ENCODE results near the gene OR2AJ1. TPM values are rescaled to one million over a fixed set of nuclear protein-coding genes. Genes with fewer than 3 reads are reported as not detected.

OR2AJ1 gene
- total and polyA plus RNA-seq, 2 donors (not counting 1 experiment from before 2014, with no cell fraction given) = not detected

DNA sequence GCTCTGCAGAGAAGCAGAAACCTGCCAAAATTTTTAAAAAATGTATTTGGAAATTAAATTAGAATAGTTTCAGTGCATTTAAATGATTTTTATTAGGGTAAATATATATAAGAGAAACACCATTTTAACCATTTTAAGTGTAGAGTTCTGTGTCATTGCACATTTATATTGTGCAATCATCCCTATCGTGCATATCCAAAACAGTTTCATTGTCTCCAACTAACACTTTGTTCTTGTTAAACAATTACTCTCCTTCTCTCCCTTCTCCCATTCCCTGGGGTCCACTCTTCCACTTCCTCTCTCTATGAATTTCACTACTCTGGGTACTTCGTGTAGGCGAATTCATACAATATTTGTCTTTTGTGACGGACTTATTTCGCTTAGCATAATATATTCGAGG lies 17.9 kb downstream of the OR2AJ1 start:
- H3K4me3 ChIP-seq (ENCODE audit: control extremely low read depth in 1 of 5, extremely low read depth in 1 of 5, insufficient read depth in 1 of 5, low read depth in 2 of 5, low read length in 4 of 5) = no peak overlapping the region
- CTCF ChIA-PET = no interaction called here
- no peaks in the 10 kb centered on the region for H3K36me3 ChIP-seq (replicated peaks in 1 of 2; ENCODE audit: control extremely low read depth in 1 of 2, control insufficient read depth in 1 of 2, extremely low read depth in 1 of 2, insufficient read depth in 2 of 2, low read length in 1 of 2)
- peaks cover 3% of the 10 kb centered on the region for H3K27me3 Mint-ChIP-seq
- H2AFZ ChIP-seq (ENCODE audit: insufficient read depth, low read depth, low read length, poor library complexity, severe bottlenecking) = no peak overlapping the region
- H3K79me2 ChIP-seq (ENCODE audit: control insufficient read depth, insufficient read depth, low read length) = no peaks in the 10 kb centered on the region
- TF ChIP-seq EZH2 (IDR thresholded peaks at IDR 0.05; ENCODE audit: borderline replicate concordance, insufficient read depth, low read depth, low read length, poor library complexity, severe bottlenecking) (no peak), CTCF (IDR thresholded peaks at IDR 0.05) (no peak)
- POLR2A ChIA-PET = no interaction called here
- no peak overlapping the region for H3K4me2 ChIP-seq (replicated peaks; ENCODE audit: low read depth, low read length, poor library complexity, severe bottlenecking)
- no peak for ATAC-seq (ENCODE audit: low read depth)
- no peak overlapping the region for H3K27ac Mint-ChIP-seq
- H3K9me3 Mint-ChIP-seq (ENCODE audit: insufficient read depth) = peaks cover 3% of the 10 kb centered on the region
- intact Hi-C loops (cut with micrococcal nuclease) = no loop called here
- no peaks in the 10 kb centered on the region for H3K4me1 Mint-ChIP-seq
- no peak for DNase-seq
- H3K9me3 ChIP-seq (ENCODE audit: control extremely low read depth in 1 of 3, control insufficient read depth in 2 of 3, insufficient read depth in 1 of 3, low read length in 2 of 3) = no peaks in the 10 kb centered on the region
- WGBS (ENCODE audit: insufficient coverage) = 94% methylated on average over 3 of the region's 6 CpGs
- no peaks in the 10 kb centered on the region for H3K4me1 ChIP-seq (ENCODE audit: control insufficient read depth in 2 of 2, insufficient read depth in 2 of 2, low read length in 2 of 2)
- H3K27ac ChIP-seq (ENCODE audit: low read length in 2 of 2) = no peak overlapping the region
- H3K27me3 ChIP-seq (replicated peaks in 1 of 4; ENCODE audit: control extremely low read depth in 1 of 4, control insufficient read depth in 3 of 4, insufficient read depth in 4 of 4, low read length in 3 of 4) = no peaks in the 10 kb centered on the region
- no peak overlapping the region for H3K4me3 Mint-ChIP-seq
- H3K9ac ChIP-seq (ENCODE audit: low read length) = no peak overlapping the region
- no peaks in the 10 kb centered on the region for H4K20me1 ChIP-seq (ENCODE audit: control insufficient read depth, insufficient read depth, low read length, poor library complexity, severe bottlenecking)

- no peak within 1 kb of the TSS for H2AFZ ChIP-seq (ENCODE audit: insufficient read depth, low read depth, low read length, poor library complexity, severe bottlenecking)
- H3K4me1 Mint-ChIP-seq = no peaks in the 10 kb centered on the region
- POLR2A ChIA-PET = no interaction called here
- H4K20me1 ChIP-seq (ENCODE audit: control insufficient read depth, insufficient read depth, low read length, poor library complexity, severe bottlenecking) = no peaks in the 10 kb centered on the region
- intact Hi-C loops (cut with micrococcal nuclease) = no loop called here
- H3K4me1 ChIP-seq (ENCODE audit: control insufficient read depth in 2 of 2, insufficient read depth in 2 of 2, low read length in 2 of 2) = no peaks in the 10 kb centered on the region
- H3K4me2 ChIP-seq (replicated peaks; ENCODE audit: low read depth, low read length, poor library complexity, severe bottlenecking) = no peak within 1 kb of the TSS
- H3K27ac Mint-ChIP-seq = no peak within 1 kb of the TSS
- TF ChIP-seq EZH2 (IDR thresholded peaks at IDR 0.05; ENCODE audit: borderline replicate concordance, insufficient read depth, low read depth, low read length, poor library complexity, severe bottlenecking) (no peak), CTCF (IDR thresholded peaks at IDR 0.05) (no peak)
- no peak within 1 kb of the TSS for H3K4me3 ChIP-seq (ENCODE audit: control extremely low read depth in 1 of 5, extremely low read depth in 1 of 5, insufficient read depth in 1 of 5, low read depth in 2 of 5, low read length in 4 of 5)
- peaks cover 3% of the 10 kb centered on the region for H3K9me3 Mint-ChIP-seq (ENCODE audit: insufficient read depth)
- CTCF ChIA-PET = no interaction called here
- no peaks in the 10 kb centered on the region for H3K27me3 ChIP-seq (replicated peaks in 1 of 4; ENCODE audit: control extremely low read depth in 1 of 4, control insufficient read depth in 3 of 4, insufficient read depth in 4 of 4, low read length in 3 of 4)
- WGBS (ENCODE audit: insufficient coverage) = 93% methylated on average over 3 of the region's 3 CpGs
- H3K79me2 ChIP-seq (ENCODE audit: control insufficient read depth, insufficient read depth, low read length) = no peaks in the 10 kb centered on the region
- H3K4me3 Mint-ChIP-seq = no peak within 1 kb of the TSS
- no peak within 1 kb of the TSS for H3K27ac ChIP-seq (ENCODE audit: low read length in 2 of 2)
- no peaks in the 10 kb centered on the region for H3K36me3 ChIP-seq (replicated peaks in 1 of 2; ENCODE audit: control extremely low read depth in 1 of 2, control insufficient read depth in 1 of 2, extremely low read depth in 1 of 2, insufficient read depth in 2 of 2, low read length in 1 of 2)
- H3K27me3 Mint-ChIP-seq = no peaks in the 10 kb centered on the region
- peaks cover 0 to 2% (median 0%) of the 10 kb centered on the region in 3 donors for H3K9me3 ChIP-seq (ENCODE audit: control extremely low read depth in 1 of 3, control insufficient read depth in 2 of 3, insufficient read depth in 1 of 3, low read length in 2 of 3)
- ATAC-seq (ENCODE audit: low read depth) (no peak), DNase-seq (no peak)
- H3K9ac ChIP-seq (ENCODE audit: low read length) = no peak within 1 kb of the TSS
These were observed 23.9 kb downstream of the OR2AJ1 start, which contains the start of gene OR2L8 for GRCh38 chr1:247948558-247948957. OR2L8 (plus strand) TSS chr1:247948858; CDS start chr1:247948858, 0 bp downstream.
